DMS53 (cell line): Measurements from ENCODE around the gene FA2H.

ENCODE experiments used
- DNase-seq: peaks from one replicate; lab custom pipeline; 2025; lab: John Stamatoyannopoulos, UW

FA2H gene

GRCh38 chr16:74743668-74744299 is 30.8 kb downstream of the FA2H start:
- peak; percentile 92 for DNase-seq

DNA sequence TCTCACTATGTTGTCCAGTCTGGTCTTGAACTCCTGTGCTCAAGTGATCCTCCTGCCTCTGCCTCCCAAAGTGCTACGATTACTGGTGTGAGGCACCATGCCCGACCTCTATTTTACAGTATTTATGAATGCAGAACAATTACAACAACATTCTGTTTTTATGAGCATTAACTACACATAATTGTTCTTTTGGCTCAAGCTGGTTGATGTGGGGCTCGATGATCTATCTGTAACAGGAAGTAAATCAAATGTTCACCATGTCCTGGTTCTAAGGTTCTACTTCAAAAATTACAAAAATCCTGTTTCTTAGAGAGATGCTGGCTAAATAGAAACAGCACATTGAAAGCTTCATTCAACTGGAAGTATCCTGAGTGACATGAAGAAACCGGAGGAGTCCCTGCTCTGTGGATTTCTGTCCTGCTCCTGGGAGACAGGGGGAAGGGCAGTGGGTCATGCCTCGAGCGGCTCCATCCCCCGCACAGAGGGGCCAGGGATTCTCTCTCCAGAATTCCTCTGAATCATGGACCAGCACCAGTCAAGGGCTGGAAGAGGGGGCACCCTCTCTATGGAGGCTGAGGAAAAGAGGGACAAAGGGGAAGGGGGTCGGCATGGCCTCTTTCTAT is 31.5 kb downstream of the FA2H start:
- peak; percentile 45 for DNase-seq

DNA sequence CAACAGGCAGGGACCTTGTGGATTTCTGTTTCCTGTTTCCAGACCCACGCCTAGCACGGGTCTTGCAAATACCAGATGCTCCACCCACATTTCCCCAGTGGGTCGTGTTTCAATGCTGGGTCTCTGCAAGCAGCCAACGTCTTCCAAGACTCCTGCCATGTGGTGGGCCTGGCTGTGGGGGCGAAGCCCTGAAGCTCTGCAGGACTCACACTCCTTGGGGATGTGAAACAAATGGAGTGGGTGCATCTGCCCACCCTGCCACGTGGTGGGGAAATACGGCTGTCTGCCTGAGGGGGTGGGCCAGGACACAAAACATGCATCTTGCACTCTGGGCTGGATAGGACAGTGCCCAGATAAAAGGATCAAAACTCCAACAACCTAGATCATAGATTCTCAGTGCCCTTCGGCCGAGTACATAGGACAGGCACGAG is 32.6 kb downstream of the FA2H start:
- no peak for DNase-seq

GRCh38 chr16:74740795-74741304 is 33.8 kb downstream of the FA2H start:
- no peak for DNase-seq

DNA sequence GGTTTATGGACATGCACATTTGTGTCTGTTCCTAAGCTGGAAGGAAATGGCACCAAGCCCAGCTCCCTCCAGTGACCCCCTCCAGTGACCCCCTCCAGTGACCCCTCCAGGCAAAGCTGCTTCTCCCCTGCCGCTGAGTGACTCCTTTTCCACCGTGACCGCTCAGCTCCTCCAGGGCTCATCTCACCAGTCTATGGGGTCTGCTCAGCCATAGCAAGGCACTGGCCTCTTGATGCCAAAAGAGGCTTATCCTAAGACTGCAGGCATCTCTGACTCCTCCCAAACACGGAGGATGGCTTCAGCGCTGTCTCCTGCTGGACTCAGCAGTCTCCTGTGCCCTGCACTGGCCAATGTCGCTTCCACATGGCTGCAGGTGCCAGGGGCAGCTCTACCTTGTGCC is 35.3 kb downstream of the FA2H start:
- DNase-seq: no peak

- no peak for DNase-seq
Observed at GRCh38 chr16:74738816-74739215, 35.8 kb downstream of the FA2H start.

DNA sequence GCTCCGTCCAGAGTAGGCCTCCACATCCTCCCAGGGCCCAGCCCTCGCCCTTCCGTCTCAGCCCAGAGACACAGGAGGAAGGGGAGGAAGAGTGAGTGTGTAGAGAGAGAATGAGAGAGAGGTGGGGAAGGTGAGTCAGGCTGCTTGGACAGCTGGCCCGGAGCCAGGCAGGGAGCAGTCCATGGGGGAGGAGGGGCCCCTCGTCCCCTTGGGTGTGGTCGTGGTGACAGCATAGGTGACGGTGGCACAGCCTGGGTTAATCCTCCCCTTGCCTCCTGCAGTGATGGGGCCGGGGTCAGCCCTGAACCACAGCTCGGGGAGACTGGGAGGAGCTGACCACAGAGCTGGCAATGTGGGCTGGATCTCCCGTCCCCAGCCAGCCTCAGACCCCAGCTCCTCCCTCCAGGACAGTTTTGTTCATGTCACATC is 36.5 kb downstream of the FA2H start:
- DNase-seq: no peak

DNA sequence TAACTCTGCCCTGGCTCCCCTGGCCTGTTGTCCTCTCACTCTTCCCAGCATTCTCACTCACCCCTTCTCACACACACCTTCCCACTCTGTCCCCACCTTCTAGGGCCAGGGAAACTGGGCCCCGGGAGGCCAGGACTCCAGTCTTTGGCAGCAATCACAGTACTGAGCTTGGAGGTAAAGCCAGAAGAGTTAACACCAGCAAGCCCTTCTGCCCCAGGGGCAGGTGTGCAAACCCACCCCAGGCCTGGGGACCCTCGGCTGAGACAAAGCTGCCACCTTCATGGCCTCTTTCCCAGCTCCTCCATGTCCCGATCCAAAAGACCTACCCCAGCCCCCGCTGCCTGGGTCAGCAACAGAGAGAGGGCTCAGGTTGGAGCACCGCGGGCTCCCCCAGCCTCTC is 37.1 kb downstream of the FA2H start:
- no peak for DNase-seq

- no peak for DNase-seq
Observed at GRCh38 chr16:74736531-74737157, 38.0 kb downstream of the FA2H start.

DNA sequence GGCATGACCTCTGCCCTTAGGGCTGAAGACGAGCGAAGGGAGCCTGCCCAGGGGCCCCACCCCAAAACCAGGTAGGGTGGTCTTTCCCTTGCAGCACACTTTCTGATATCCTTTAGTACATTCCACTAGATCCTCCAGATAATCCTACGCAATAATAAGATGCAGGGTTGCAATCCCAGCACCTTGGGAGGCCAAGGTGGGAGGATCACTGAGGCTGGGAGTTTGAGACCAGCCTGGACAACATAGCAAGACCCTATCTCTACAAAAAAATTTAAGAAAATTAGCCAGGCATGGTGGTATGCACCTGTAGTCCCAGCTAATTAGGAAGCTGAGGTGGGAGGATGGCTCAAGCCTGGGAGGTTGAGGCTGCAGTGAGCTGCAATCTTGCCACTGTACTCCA is 39.1 kb downstream of the FA2H start:
- no peak for DNase-seq

- DNase-seq: no peak
Observed at GRCh38 chr16:74735162-74735452, 39.5 kb downstream of the FA2H start.

- DNase-seq: no peak
Observed at GRCh38 chr16:74734361-74735161, 40.1 kb downstream of the FA2H start.

GRCh38 chr16:74732707-74733350 is 41.8 kb downstream of the FA2H start:
- DNase-seq: no peak

GRCh38 chr16:74731853-74732477 is 42.7 kb downstream of the FA2H start:
- no peak for DNase-seq

GRCh38 chr16:74729783-74730683 is 44.6 kb downstream of the FA2H start:
- DNase-seq: no peak

GRCh38 chr16:74727903-74728302 is 46.7 kb downstream of the FA2H start:
- no peak for DNase-seq

DNA sequence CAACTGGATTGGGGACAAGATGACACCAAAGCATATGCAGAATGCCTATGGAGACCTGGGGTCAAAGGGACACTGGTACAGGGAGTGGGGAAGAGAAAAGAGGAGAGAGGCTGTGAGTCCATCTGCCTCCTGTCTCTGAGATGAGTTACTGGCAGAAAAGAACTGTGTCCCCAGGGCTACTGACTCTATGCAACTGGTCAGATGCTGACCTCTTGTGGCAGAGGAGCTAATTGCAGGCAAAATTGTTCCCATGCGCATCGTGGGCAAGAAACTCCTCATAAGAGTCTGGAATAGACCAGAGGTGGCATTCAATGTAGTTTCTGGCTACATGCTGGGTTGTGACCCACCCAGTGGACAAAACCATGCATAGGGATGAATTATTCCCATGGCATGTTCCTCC is 47.9 kb downstream of the FA2H start:
- DNase-seq: peak; percentile 37

GRCh38 chr16:74725651-74726455 is 48.8 kb downstream of the FA2H start:
- no peak for DNase-seq

DNA sequence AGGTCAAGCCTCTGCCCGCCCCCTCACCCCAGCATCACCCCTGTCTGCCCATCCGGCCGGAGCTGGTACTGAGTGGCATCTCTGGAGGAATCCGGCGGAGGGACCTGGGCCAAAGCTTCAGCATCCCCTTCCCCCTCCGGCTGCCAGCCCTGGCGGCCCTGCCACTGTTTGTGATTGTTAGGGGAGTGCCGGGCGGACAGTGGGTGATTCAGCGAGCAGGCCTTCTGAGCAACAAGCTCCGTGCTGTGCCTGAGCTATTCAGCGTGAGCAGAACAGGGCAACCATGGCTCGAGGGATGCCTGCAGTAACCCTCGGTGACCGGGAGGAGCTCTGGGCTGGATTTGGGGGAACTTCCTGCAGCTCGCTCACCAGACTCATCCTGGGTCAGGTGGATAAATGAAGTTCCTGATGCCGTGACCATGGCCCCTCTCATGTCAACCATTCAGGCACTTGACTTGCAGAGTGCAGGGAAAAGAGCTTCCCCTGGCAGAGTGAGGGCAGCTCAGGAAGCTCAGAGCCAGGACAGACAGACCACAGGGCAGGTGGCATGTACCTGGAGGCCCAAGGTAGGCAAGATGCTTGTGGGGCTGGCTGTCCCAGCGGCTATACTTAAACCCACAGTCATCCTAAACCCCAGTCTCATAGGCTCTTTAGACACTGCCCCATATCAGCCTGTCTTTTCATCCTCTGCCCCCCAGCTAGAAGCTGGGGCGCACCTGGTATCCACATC is 49.6 kb downstream of the FA2H start:
- no peak for DNase-seq
